Activated CD4-positive, alpha-beta memory T cell treated with anti-CD3 and anti-CD28 coated beads for 36 hours (primary cell): ENCODE data around the gene SLC41A3. TPM values are rescaled to one million over a fixed set of nuclear protein-coding genes. Genes with fewer than 3 reads are reported as not detected.
"Not testable (repeated sequence)": the region's sequence is repeated elsewhere in the genome, so short reads cannot be mapped to it uniquely, and the experiment has no call there.

Experiments
- CTCF ChIA-PET: fragments of 350-600 bp; sonication (Branson Sonifier 250); formaldehyde crosslinking; loops from one replicate; lab custom pipeline; 2021; ENCODE audit warnings: antibody characterized with exemption, inconsistent platforms; lab: Charles Lee
- POLR2A ChIA-PET: fragments of 350-600 bp; sonication (Branson Sonifier 250); formaldehyde crosslinking; loops from one replicate; lab custom pipeline; 2021; ENCODE audit warnings: antibody characterized with exemption; lab: Charles Lee
- DNase-seq: peaks from one replicate; pipeline ENCODE4 v3.0.0-alpha.2; 2020
- H3K27ac Mint-ChIP-seq: one replicate; pipeline ENCODE4 v1.8.0; 2021; ENCODE audit warnings: mixed read lengths
- H3K27me3 Mint-ChIP-seq: one replicate; pipeline ENCODE4 v1.8.0; 2021; ENCODE audit warnings: mixed read lengths
- H3K36me3 Mint-ChIP-seq: one replicate; pipeline ENCODE4 v1.8.0; 2021; ENCODE audit warnings: mixed read lengths
- H3K4me1 Mint-ChIP-seq: one replicate; pipeline ENCODE4 v1.8.0; 2021; ENCODE audit warnings: low read depth, mixed read lengths
- H3K4me3 Mint-ChIP-seq: one replicate; pipeline ENCODE4 v1.8.0; 2021; ENCODE audit warnings: mild to moderate bottlenecking, mixed read lengths
- H3K9me3 Mint-ChIP-seq: one replicate; pipeline ENCODE4 v1.8.0; 2021; ENCODE audit warnings: mixed read lengths
- intact Hi-C: fragments of 100-400 bp; cut with micrococcal nuclease; formaldehyde crosslinking; loops from one replicate; pipeline ENCODE4 v1.15.1; 2023
- total RNA-seq, 2 experiments: library from RNA; stranded (reverse); gene quantifications; one replicate each; pipeline ENCODE4 v1.2.3, GENCODE V29; 2021

SLC41A3 gene
- total RNA-seq, 2 experiments from 2014 or later, result 26.3 to 27.3 TPM

GRCh38 chr3:126102011-126102410 is 18.1 kb upstream of the SLC41A3 start:
- H3K27ac Mint-ChIP-seq, result no peak overlapping the region
- peaks cover 5% of the 10 kb centered on the region for H3K9me3 Mint-ChIP-seq
- CTCF ChIA-PET, result interaction anchor here (0.6 kb wide), 1 partner anchor 1202 kb away, joined by 3 read pairs; no protein-coding TSS in a partner anchor
- no peaks in the 10 kb centered on the region for H3K36me3 Mint-ChIP-seq
- H3K4me1 Mint-ChIP-seq, result no peaks in the 10 kb centered on the region
- intact Hi-C loops, result no loop called here
- no peak for DNase-seq
- H3K27me3 Mint-ChIP-seq, result no peaks in the 10 kb centered on the region
- POLR2A ChIA-PET, result no interaction called here
- H3K4me3 Mint-ChIP-seq, result no peak overlapping the region

GRCh38 chr3:126101521-126101982 is 17.6 kb upstream of the SLC41A3 start:
- ChIA-PET POLR2A (no interaction called here), CTCF (no interaction called here)
- H3K4me3 Mint-ChIP-seq, result no peak overlapping the region
- H3K27me3 Mint-ChIP-seq, result no peaks in the 10 kb centered on the region
- peaks cover 10% of the 10 kb centered on the region for H3K9me3 Mint-ChIP-seq
- H3K27ac Mint-ChIP-seq, result no peak overlapping the region
- H3K4me1 Mint-ChIP-seq, result no peaks in the 10 kb centered on the region
- no peaks in the 10 kb centered on the region for H3K36me3 Mint-ChIP-seq
- no peak for DNase-seq
- intact Hi-C loops, result no loop called here

GRCh38 chr3:126100634-126101301 is 16.8 kb upstream of the SLC41A3 start:
- CTCF ChIA-PET, result no interaction called here
- DNase-seq, result no peak
- Mint-ChIP-seq H3K4me1 (no peaks in the 10 kb centered on the region), H3K36me3 (no peaks in the 10 kb centered on the region), H3K27me3 (no peaks in the 10 kb centered on the region), H3K9me3 (peaks cover 17% of the 10 kb centered on the region), H3K27ac (no peak overlapping the region), H3K4me3 (no peak overlapping the region)
- POLR2A ChIA-PET, result no interaction called here
- intact Hi-C loops, result no loop called here

- no peak for DNase-seq
- H3K4me1 Mint-ChIP-seq, result no peaks in the 10 kb centered on the region
- H3K36me3 Mint-ChIP-seq, result peaks cover 4% of the 10 kb centered on the region
- H3K27ac Mint-ChIP-seq, result no peak overlapping the region
- ChIA-PET POLR2A (no interaction called here), CTCF (no interaction called here)
- no peaks in the 10 kb centered on the region for H3K27me3 Mint-ChIP-seq
- H3K4me3 Mint-ChIP-seq, result no peak overlapping the region
- H3K9me3 Mint-ChIP-seq, result peaks cover 22% of the 10 kb centered on the region
- intact Hi-C loops, result no loop called here
These were observed 16.3 kb upstream of the SLC41A3 start for GRCh38 chr3:126100269-126100633.

- intact Hi-C loops, result no loop called here
- Mint-ChIP-seq H3K4me3 (no peak overlapping the region), H3K27me3 (no peaks in the 10 kb centered on the region), H3K27ac (no peak overlapping the region), H3K36me3 (peaks cover 7% of the 10 kb centered on the region), H3K4me1 (no peaks in the 10 kb centered on the region), H3K9me3 (peaks cover 29% of the 10 kb centered on the region)
- POLR2A ChIA-PET, result no interaction called here
- CTCF ChIA-PET, result no interaction called here
- no peak for DNase-seq
These were observed 14.5 kb upstream of the SLC41A3 start for GRCh38 chr3:126098391-126098858.

- ChIA-PET CTCF (no interaction called here), POLR2A (no interaction called here)
- DNase-seq, result no peak
- H3K36me3 Mint-ChIP-seq, result peaks cover 8% of the 10 kb centered on the region
- intact Hi-C loops, result no loop called here
- H3K9me3 Mint-ChIP-seq, result peaks cover 29% of the 10 kb centered on the region
- H3K27ac Mint-ChIP-seq, result no peak overlapping the region
- H3K4me1 Mint-ChIP-seq, result no peaks in the 10 kb centered on the region
- H3K27me3 Mint-ChIP-seq, result no peaks in the 10 kb centered on the region
- no peak overlapping the region for H3K4me3 Mint-ChIP-seq
These were observed 13.9 kb upstream of the SLC41A3 start for GRCh38 chr3:126097801-126098200.

GRCh38 chr3:126096274-126096673 is 12.3 kb upstream of the SLC41A3 start:
- H3K36me3 Mint-ChIP-seq, DNase-seq, intact Hi-C loops, H3K4me1 Mint-ChIP-seq, H3K27me3 Mint-ChIP-seq, H3K4me3 Mint-ChIP-seq, H3K27ac Mint-ChIP-seq, POLR2A ChIA-PET, CTCF ChIA-PET: not testable (repeated sequence)
- peaks cover 29% of the 10 kb centered on the region for H3K9me3 Mint-ChIP-seq

- DNase-seq, H3K4me1 Mint-ChIP-seq, H3K4me3 Mint-ChIP-seq, H3K27me3 Mint-ChIP-seq, POLR2A ChIA-PET, H3K36me3 Mint-ChIP-seq, CTCF ChIA-PET, intact Hi-C loops, H3K27ac Mint-ChIP-seq: not testable (repeated sequence)
- H3K9me3 Mint-ChIP-seq, result peaks cover 25% of the 10 kb centered on the region
These were observed 8.2 kb upstream of the SLC41A3 start for GRCh38 chr3:126092128-126092527.

- no peak for DNase-seq
- CTCF ChIA-PET, result interaction anchor here (1.0 kb wide), 1 partner anchor 72 kb away, joined by 3 read pairs; no protein-coding TSS in a partner anchor
- Mint-ChIP-seq H3K36me3 (peaks cover 1% of the 10 kb centered on the region), H3K27me3 (peaks cover 2% of the 10 kb centered on the region), H3K4me1 (peaks cover 19% of the 10 kb centered on the region), H3K27ac (no peak overlapping the region), H3K4me3 (no peak overlapping the region), H3K9me3 (no peaks in the 10 kb centered on the region)
- POLR2A ChIA-PET, result no interaction called here
- intact Hi-C loops, result no loop called here
These were observed 3.7 kb upstream of the SLC41A3 start for GRCh38 chr3:126087552-126088175.

GRCh38 chr3:126085841-126086240 is 1.9 kb upstream of the SLC41A3 start:
- ChIA-PET POLR2A (no interaction called here), CTCF (no interaction called here)
- no peaks in the 10 kb centered on the region for H3K27me3 Mint-ChIP-seq
- H3K9me3 Mint-ChIP-seq, result no peaks in the 10 kb centered on the region
- peaks cover 19% of the 10 kb centered on the region for H3K4me1 Mint-ChIP-seq
- no peak overlapping the region for H3K27ac Mint-ChIP-seq
- peaks cover 3% of the 10 kb centered on the region for H3K36me3 Mint-ChIP-seq
- intact Hi-C loops, result loop anchor here (2.0 kb wide), 2 partner anchors 95 to 391 kb away; no protein-coding TSS in a partner anchor
- peak; percentile 45 for DNase-seq
- no peak overlapping the region for H3K4me3 Mint-ChIP-seq

- Mint-ChIP-seq H3K36me3 (peaks cover 4% of the 10 kb centered on the region), H3K27ac (no peak overlapping the region), H3K27me3 (no peaks in the 10 kb centered on the region), H3K9me3 (no peaks in the 10 kb centered on the region), H3K4me3 (peak overlapping the region; percentile 85), H3K4me1 (peaks cover 19% of the 10 kb centered on the region)
- intact Hi-C loops, result loop anchor here (2.0 kb wide), 2 partner anchors 94 to 392 kb away; no protein-coding TSS in a partner anchor
- POLR2A ChIA-PET, result no interaction called here
- no peak for DNase-seq
- CTCF ChIA-PET, result interaction anchor here (1.6 kb wide), 1 partner anchor 11 kb away, joined by 11 read pairs; no protein-coding TSS in a partner anchor
These were observed 1.4 kb upstream of the SLC41A3 start for GRCh38 chr3:126085276-126085675.

- CTCF ChIA-PET, result interaction anchor here (1.6 kb wide), 1 partner anchor 11 kb away, joined by 11 read pairs; no protein-coding TSS in a partner anchor
- POLR2A ChIA-PET, result interaction anchor here (0.9 to 1.1 kb wide), 2 partner anchors 8 to 94 kb away, joined by 3 to 4 read pairs; no protein-coding TSS in a partner anchor
These were observed 850 bp upstream of the SLC41A3 start for GRCh38 chr3:126084768-126085180.

More at GRCh38 chr3:126084768-126085180, 850 bp upstream of the SLC41A3 start:
- Mint-ChIP-seq H3K9me3 (no peaks in the 10 kb centered on the region), H3K4me1 (peaks cover 19% of the 10 kb centered on the region), H3K4me3 (peak overlapping the region; percentile 85), H3K27me3 (no peaks in the 10 kb centered on the region), H3K36me3 (peaks cover 7% of the 10 kb centered on the region), H3K27ac (peak overlapping the region; percentile 57)
- intact Hi-C loops, result loop anchor here (2.0 kb wide), 2 partner anchors 94 to 392 kb away; no protein-coding TSS in a partner anchor
- DNase-seq, result no peak
